Neuronal stem cell (in vitro differentiated cells): ENCODE measurements around the gene NPIPA2.
"Not testable (repeated sequence)": the region's sequence is repeated elsewhere in the genome, so short reads cannot be mapped to it uniquely, and the experiment has no call there.

ENCODE experiments used
- DNase-seq: peaks from one replicate; pipeline ENCODE4 v3.0.0-alpha.2; 2013; ENCODE audit warnings: low spot score
- H2AFZ ChIP-seq: one replicate; pipeline ENCODE4 v1.6.1; 2013; ENCODE audit warnings: mild to moderate bottlenecking, low read length, inconsistent platforms
- H2AK5ac ChIP-seq: 2 replicates; pipeline ENCODE4 v1.6.1; 2013; ENCODE audit warnings: low read depth, mild to moderate bottlenecking, inconsistent platforms, low read length, moderate library complexity, mixed read lengths
- H2BK120ac ChIP-seq: 2 replicates; pipeline ENCODE4 v1.6.1; 2013; ENCODE audit warnings: low read depth, mild to moderate bottlenecking, inconsistent platforms, low read length, moderate library complexity, mixed read lengths
- H2BK12ac ChIP-seq: one replicate; pipeline ENCODE4 v1.6.1; 2013; ENCODE audit warnings: low read length, inconsistent platforms
- H2BK15ac ChIP-seq: 2 replicates; pipeline ENCODE4 v1.6.1; 2013; ENCODE audit warnings: mild to moderate bottlenecking, low read length, inconsistent platforms, mixed read lengths
- H2BK5ac ChIP-seq: one replicate; pipeline ENCODE4 v1.6.1; 2013; ENCODE audit warnings: inconsistent platforms, mild to moderate bottlenecking, low read length, moderate library complexity
- H3K14ac ChIP-seq: one replicate; pipeline ENCODE4 v1.6.1; 2013; ENCODE audit warnings: low read length, inconsistent platforms
- H3K18ac ChIP-seq: 2 replicates; pipeline ENCODE4 v1.6.1; 2013; ENCODE audit warnings: low read length, inconsistent platforms
- H3K23ac ChIP-seq: 2 replicates; pipeline ENCODE4 v1.6.1; 2013; ENCODE audit warnings: low read depth, mild to moderate bottlenecking, mixed read lengths, low read length, inconsistent platforms; ENCODE audit not compliant: poor library complexity
- H3K27ac ChIP-seq: replicated peaks from 3 replicates; pipeline ENCODE4 v1.5.1; 2013; ENCODE audit warnings: low read length, inconsistent platforms
- H3K27me3 ChIP-seq, 3 experiments: 2 replicates each; pipeline ENCODE4 v1.6.1; 2013; ENCODE audit warnings: low read length in 3 of 3, mild to moderate bottlenecking in 2 of 3, inconsistent platforms in 1 of 3, low read depth in 1 of 3, mixed read lengths in 1 of 3, moderate library complexity in 1 of 3; ENCODE audit not compliant: control insufficient read depth in 3 of 3, insufficient read depth in 3 of 3
- H3K36me3 ChIP-seq, 2 donors: replicated peaks in 1 of 2; 2 replicates each; pipeline ENCODE4 v1.6.1; 2013; ENCODE audit warnings: low read length in 2 of 2; ENCODE audit not compliant: control insufficient read depth in 2 of 2, insufficient read depth in 2 of 2
- H3K4ac ChIP-seq: 2 replicates; pipeline ENCODE4 v1.6.1; 2013; ENCODE audit warnings: inconsistent platforms, mild to moderate bottlenecking, low read length, moderate library complexity
- H3K4me1 ChIP-seq, 2 donors: 1 replicate in 1 of 2; 2 replicates in 1 of 2; pipeline ENCODE4 v1.6.1; 2013; ENCODE audit warnings: low read length in 2 of 2, low read depth in 1 of 2; ENCODE audit not compliant: control insufficient read depth in 2 of 2, insufficient read depth in 1 of 2
- H3K4me2 ChIP-seq: one replicate; pipeline ENCODE4 v1.6.1; 2013; ENCODE audit warnings: mild to moderate bottlenecking, low read length, inconsistent platforms; ENCODE audit not compliant: insufficient read depth, poor library complexity, severe bottlenecking
- H3K4me3 ChIP-seq, 2 donors: 2 replicates each; pipeline ENCODE4 v1.5.1; 2013; ENCODE audit warnings: low read length in 2 of 2, mild to moderate bottlenecking in 2 of 2, inconsistent platforms in 1 of 2, moderate library complexity in 1 of 2
- H3K79me1 ChIP-seq: one replicate; pipeline ENCODE4 v1.6.1; 2013; ENCODE audit warnings: low read depth, mild to moderate bottlenecking, inconsistent platforms, low read length, moderate library complexity
- H3K9ac ChIP-seq: one replicate; pipeline ENCODE4 v1.6.1; 2013; ENCODE audit warnings: mild to moderate bottlenecking, low read depth, low read length, inconsistent platforms; ENCODE audit not compliant: poor library complexity
- H3K9me3 ChIP-seq, 2 donors: replicated peaks in 1 of 2; 2 replicates each; pipeline versions ENCODE3 to v1.6.1; 2013; ENCODE audit warnings: low read length in 2 of 2, mild to moderate bottlenecking in 2 of 2, inconsistent platforms in 1 of 2, low read depth in 1 of 2, mixed read lengths in 1 of 2, moderate library complexity in 1 of 2; ENCODE audit not compliant: control insufficient read depth in 2 of 2, insufficient read depth in 1 of 2
- H4K8ac ChIP-seq: one replicate; pipeline ENCODE4 v1.6.1; 2013; ENCODE audit warnings: low read depth, mild to moderate bottlenecking, inconsistent platforms, low read length, moderate library complexity
- H4K91ac ChIP-seq: one replicate; pipeline ENCODE4 v1.6.1; 2013; ENCODE audit warnings: low read length, low read depth, mild to moderate bottlenecking, inconsistent platforms; ENCODE audit not compliant: poor library complexity
- WGBS, 2 donors: extraction: QIAGEN DNeasy Blood & Tissue Kit; methylation state at CpG; one replicate each; pipeline ENCODE4 v1.1.7; 2013; ENCODE audit warnings: missing lambda C conversion rate in 2 of 2, mixed read lengths in 1 of 2; ENCODE audit not compliant: insufficient read length in 2 of 2, insufficient replicate concordance in 1 of 2; ENCODE audit errors: extremely low coverage in 2 of 2; 5-methylcytosine and 5-hydroxymethylcytosine counted together

Gene NPIPA2

DNA sequence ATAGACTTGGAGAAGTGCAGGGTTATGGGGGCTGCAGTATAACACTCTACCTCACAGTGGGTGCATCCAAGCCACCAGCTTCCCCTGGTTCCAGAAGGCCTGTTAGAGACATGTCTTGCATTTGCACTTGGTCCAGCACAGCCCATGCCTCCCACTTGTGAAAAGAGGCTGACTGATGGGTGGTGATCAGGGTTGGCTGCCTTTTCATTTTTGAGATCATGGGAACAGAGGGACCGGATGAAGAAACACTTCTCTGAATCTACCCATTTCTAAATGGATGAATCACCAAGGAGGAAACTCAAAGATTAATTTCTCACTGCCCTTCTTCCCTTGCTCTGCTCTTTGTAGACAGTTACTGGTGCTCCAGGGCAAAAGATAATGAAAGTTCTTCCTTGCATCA, 43.8 kb downstream of the NPIPA2 start:
- not testable (repeated sequence) for H2BK5ac ChIP-seq, H3K14ac ChIP-seq, H4K8ac ChIP-seq, H3K4me3 ChIP-seq, H2BK12ac ChIP-seq, H3K27ac ChIP-seq, H3K9ac ChIP-seq, H3K36me3 ChIP-seq, H3K9me3 ChIP-seq, H3K4me2 ChIP-seq, H2AK5ac ChIP-seq, H3K79me1 ChIP-seq, H3K18ac ChIP-seq, H2AFZ ChIP-seq, H3K27me3 ChIP-seq, H4K91ac ChIP-seq, H3K4me1 ChIP-seq, H3K4ac ChIP-seq, H2BK120ac ChIP-seq, H3K23ac ChIP-seq, DNase-seq, H2BK15ac ChIP-seq
- no CpG with 5 or more reads among the region's 1 CpG for WGBS, 2 donors

- H2BK12ac ChIP-seq, H3K4me1 ChIP-seq, H2BK15ac ChIP-seq, H3K4ac ChIP-seq, H4K8ac ChIP-seq, H4K91ac ChIP-seq, H3K23ac ChIP-seq, H2AFZ ChIP-seq, H3K27ac ChIP-seq, H3K18ac ChIP-seq, H3K4me2 ChIP-seq, H3K79me1 ChIP-seq, H2BK5ac ChIP-seq, H3K4me3 ChIP-seq, H3K9me3 ChIP-seq, H3K36me3 ChIP-seq, H3K27me3 ChIP-seq, H3K9ac ChIP-seq, H2AK5ac ChIP-seq, H2BK120ac ChIP-seq, H3K14ac ChIP-seq, DNase-seq: not testable (repeated sequence)
- no CpG with 5 or more reads among the region's 5 CpGs for WGBS, 2 donors
Observed at GRCh38 chr16:14789577-14789976, 47.2 kb downstream of the NPIPA2 start.

GRCh38 chr16:14790320-14790956, 48.1 kb downstream of the NPIPA2 start:
- not testable (repeated sequence) for H3K4me3 ChIP-seq, H3K9ac ChIP-seq, H3K36me3 ChIP-seq, H2AFZ ChIP-seq, H3K4me2 ChIP-seq, H2BK5ac ChIP-seq, H3K18ac ChIP-seq, H2BK12ac ChIP-seq, H2AK5ac ChIP-seq, H2BK120ac ChIP-seq, H2BK15ac ChIP-seq, H3K14ac ChIP-seq, H3K27ac ChIP-seq, H3K27me3 ChIP-seq, H3K4me1 ChIP-seq, H4K8ac ChIP-seq, H3K9me3 ChIP-seq, H3K4ac ChIP-seq, H4K91ac ChIP-seq, H3K23ac ChIP-seq, DNase-seq, H3K79me1 ChIP-seq
- WGBS, 2 donors, result no CpG with 5 or more reads among the region's 7 CpGs

DNA sequence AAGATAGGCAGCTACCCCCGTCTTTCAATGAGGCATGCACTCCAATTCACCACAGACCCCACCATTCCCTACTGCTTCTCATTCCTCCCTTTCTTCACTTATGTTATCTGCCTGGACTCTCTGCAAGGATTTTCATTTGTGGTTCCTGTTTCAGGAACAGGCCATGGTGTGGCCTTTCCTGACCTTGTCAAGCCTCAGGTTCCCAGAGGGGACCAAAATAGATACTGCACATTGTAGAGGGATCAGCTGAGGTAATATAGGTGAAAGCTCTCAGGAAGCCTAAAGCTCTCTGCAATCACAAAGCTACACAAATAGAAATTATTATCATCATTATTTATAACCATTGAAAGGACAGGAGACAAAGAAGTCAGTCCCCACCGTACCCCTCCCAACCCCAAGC, 50.6 kb downstream of the NPIPA2 start:
- not testable (repeated sequence) for H3K4me3 ChIP-seq, H3K23ac ChIP-seq, H3K9ac ChIP-seq, H3K27me3 ChIP-seq, H3K36me3 ChIP-seq, H2BK120ac ChIP-seq, H3K14ac ChIP-seq, H2BK15ac ChIP-seq, H3K27ac ChIP-seq, H3K9me3 ChIP-seq, H3K4ac ChIP-seq, H2AK5ac ChIP-seq, H3K79me1 ChIP-seq, H2BK5ac ChIP-seq, H2AFZ ChIP-seq, H4K8ac ChIP-seq, H3K18ac ChIP-seq, DNase-seq, H4K91ac ChIP-seq, H2BK12ac ChIP-seq, H3K4me1 ChIP-seq, H3K4me2 ChIP-seq
- no CpG with 5 or more reads among the region's 2 CpGs for WGBS, 2 donors
